Mesothelial cell of epicardium (in vitro differentiated cells): ENCODE data around the gene ATG4D. TPM values are rescaled to one million over a fixed set of nuclear protein-coding genes. Genes with fewer than 3 reads are reported as not detected.

Experiments
- DNase-seq, 2 experiments: peaks; one replicate each; pipeline ENCODE4 v3.0.0; 2021; ENCODE audit warnings: low spot score in 2 of 2; ENCODE audit not compliant: unreplicated experiment in 2 of 2
- H3K27ac Mint-ChIP-seq: 2 replicates; pipeline ENCODE4 v1.8.0; 2021; ENCODE audit warnings: mixed read lengths
- H3K27me3 Mint-ChIP-seq: 2 replicates; pipeline ENCODE4 v1.8.0; 2021; ENCODE audit warnings: low read depth, mixed read lengths
- H3K36me3 Mint-ChIP-seq: 2 replicates; pipeline ENCODE4 v1.8.0; 2021; ENCODE audit warnings: mixed read lengths
- H3K4me1 Mint-ChIP-seq: 2 replicates; pipeline ENCODE4 v1.8.0; 2021; ENCODE audit warnings: mixed read lengths
- H3K4me3 Mint-ChIP-seq: 2 replicates; pipeline ENCODE4 v1.8.0; 2021; ENCODE audit warnings: mild to moderate bottlenecking, moderate library complexity, mixed read lengths
- H3K9me3 Mint-ChIP-seq: 2 replicates; pipeline ENCODE4 v1.8.0; 2021; ENCODE audit warnings: mixed read lengths
- total RNA-seq: library from RNA; stranded (reverse); gene quantifications from 3 replicates; pipeline ENCODE4 v1.2.1, GENCODE V29; 2021
- TF ChIP-seq, protein P1 (sequence below): fragments of 200-600 bp; sonication (generic); IDR thresholded peaks from one replicate; pipeline ENCODE4 v1.5.0; 2021; ENCODE audit warnings: antibody characterized with exemption; ENCODE audit not compliant: unreplicated experiment

Gene ATG4D
- total RNA-seq, 1 donor from 2014 or later, result 37.3 TPM

DNA sequence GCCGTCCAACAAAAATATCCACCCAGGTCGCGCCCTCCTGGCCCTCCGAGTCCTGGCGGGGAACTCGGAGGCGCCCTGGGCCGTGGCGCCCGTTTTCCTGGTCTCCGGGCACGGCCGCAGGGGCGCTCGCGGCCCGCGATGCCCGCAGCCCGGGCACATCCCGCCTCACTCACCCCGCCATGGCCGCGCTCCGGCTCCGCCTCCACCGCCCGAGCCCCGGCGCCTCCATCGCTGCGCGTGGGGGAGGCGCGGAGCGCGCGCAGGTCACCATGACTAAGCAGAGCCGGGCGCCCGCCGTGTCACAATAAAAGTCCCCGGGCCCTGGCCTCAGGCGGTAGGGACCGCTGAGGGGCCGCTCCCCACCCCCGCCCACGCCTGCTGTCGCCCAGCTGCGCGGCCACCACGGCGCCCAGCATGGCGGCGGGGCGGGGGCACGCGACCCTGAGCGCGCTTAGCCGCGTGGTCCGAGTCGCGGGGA is 41.1 kb upstream of the ATG4D start:
- TF ChIP-seq, protein P1, sequence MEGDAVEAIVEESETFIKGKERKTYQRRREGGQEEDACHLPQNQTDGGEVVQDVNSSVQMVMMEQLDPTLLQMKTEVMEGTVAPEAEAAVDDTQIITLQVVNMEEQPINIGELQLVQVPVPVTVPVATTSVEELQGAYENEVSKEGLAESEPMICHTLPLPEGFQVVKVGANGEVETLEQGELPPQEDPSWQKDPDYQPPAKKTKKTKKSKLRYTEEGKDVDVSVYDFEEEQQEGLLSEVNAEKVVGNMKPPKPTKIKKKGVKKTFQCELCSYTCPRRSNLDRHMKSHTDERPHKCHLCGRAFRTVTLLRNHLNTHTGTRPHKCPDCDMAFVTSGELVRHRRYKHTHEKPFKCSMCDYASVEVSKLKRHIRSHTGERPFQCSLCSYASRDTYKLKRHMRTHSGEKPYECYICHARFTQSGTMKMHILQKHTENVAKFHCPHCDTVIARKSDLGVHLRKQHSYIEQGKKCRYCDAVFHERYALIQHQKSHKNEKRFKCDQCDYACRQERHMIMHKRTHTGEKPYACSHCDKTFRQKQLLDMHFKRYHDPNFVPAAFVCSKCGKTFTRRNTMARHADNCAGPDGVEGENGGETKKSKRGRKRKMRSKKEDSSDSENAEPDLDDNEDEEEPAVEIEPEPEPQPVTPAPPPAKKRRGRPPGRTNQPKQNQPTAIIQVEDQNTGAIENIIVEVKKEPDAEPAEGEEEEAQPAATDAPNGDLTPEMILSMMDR, result no peak
- DNase-seq, result peak; percentile 74 to 86
- peak overlapping the region; percentile 90 for H3K27ac Mint-ChIP-seq
- H3K9me3 Mint-ChIP-seq, result no peaks in the 10 kb centered on the region
- H3K27me3 Mint-ChIP-seq, result no peaks in the 10 kb centered on the region
- peak overlapping the region; percentile 81 for H3K4me3 Mint-ChIP-seq
- peaks cover 11% of the 10 kb centered on the region for H3K4me1 Mint-ChIP-seq
- peaks cover 12% of the 10 kb centered on the region for H3K36me3 Mint-ChIP-seq

DNA sequence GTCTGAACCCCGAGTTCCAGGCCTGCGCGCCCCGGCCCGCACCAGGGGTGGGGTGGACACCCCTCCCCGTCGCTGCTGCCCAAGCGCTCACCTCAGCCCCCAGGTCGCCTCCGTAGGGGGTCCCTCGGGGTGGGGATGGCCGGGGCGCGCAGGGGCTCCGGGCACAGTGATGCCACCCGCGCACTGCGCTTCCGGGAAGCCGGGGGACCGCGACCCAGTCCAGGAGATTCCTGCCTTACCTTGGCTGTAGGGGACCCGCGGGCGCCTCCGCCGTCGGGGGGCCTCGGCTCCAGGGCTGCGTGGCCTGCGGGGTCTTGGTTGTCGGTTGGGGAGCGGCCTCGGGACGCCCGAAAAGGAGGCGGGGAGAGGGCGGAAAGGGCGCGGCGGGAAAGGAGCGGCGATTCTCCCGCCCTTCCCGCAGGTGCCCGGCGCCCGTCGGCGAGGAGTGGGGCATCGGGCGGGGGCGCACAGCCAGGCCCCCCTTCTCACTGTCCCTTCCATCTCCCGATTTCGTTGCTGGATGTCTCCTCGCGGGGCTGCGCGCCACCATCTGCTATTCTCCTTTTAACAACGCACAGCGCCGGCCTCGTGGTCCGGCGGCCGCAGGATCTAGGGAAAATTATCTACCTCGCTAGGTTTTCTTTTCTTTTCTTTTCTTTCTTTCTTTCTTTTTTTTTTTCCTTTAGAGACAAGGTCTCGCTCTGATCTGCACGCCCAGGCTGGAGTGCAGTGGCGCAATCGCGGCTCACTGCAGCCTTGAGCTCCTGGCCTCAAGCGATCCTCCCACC is 40.5 kb upstream of the ATG4D start, which contains the start of gene KEAP1:
Gene KEAP1, minus strand, starts transcription at position 355 of the 788 bp plus-strand sequence. CDS start 3,323 bp downstream, outside the sequence.
- Mint-ChIP-seq H3K9me3 (no peaks in the 10 kb centered on the region), H3K36me3 (peaks cover 12% of the 10 kb centered on the region), H3K4me3 (peak within 1 kb of the TSS; percentile 83), H3K4me1 (peaks cover 11% of the 10 kb centered on the region), H3K27ac (peak within 1 kb of the TSS; percentile 90), H3K27me3 (no peaks in the 10 kb centered on the region)
- DNase-seq, result peak in 1 of 2 experiments; percentile 58
- TF ChIP-seq, protein P1, result no peak

DNA sequence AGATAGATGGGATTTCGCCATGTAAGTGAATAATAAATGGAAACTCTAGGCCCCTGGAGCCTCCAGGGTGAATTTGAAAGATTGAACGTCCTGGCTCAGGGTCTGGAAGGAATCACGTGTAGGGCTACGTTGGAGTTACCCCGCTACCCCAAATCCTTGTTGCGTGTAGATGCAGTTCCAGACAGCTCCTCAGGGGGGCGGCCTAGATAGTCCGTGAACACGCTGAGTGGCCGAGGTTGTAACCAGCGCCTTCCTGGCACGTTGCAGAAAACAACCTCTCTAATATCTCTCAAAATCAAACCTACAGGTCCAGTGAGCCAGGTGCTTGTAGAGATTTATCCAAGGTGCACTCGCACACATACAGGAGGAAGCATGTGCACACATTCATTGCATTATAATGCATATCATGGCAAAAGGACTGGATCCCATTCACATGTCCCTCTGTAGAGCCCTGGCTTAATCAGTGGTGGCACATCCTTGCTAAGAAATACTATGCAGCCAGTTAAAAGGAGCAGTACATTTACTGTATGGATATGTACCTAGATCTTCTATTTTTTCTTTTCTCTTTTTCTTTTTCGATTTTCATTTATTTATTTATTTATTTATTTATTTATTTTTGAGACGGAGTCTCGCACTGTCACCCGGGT is 38.0 kb upstream of the ATG4D start:
- Mint-ChIP-seq H3K4me1 (peaks cover 11% of the 10 kb centered on the region), H3K9me3 (no peaks in the 10 kb centered on the region), H3K4me3 (peak overlapping the region; percentile 46), H3K27ac (no peak overlapping the region), H3K27me3 (no peaks in the 10 kb centered on the region), H3K36me3 (no peaks in the 10 kb centered on the region)
- TF ChIP-seq, protein P1, result peak; percentile 75
- peak in 1 of 2 experiments; percentile 74 for DNase-seq

DNA sequence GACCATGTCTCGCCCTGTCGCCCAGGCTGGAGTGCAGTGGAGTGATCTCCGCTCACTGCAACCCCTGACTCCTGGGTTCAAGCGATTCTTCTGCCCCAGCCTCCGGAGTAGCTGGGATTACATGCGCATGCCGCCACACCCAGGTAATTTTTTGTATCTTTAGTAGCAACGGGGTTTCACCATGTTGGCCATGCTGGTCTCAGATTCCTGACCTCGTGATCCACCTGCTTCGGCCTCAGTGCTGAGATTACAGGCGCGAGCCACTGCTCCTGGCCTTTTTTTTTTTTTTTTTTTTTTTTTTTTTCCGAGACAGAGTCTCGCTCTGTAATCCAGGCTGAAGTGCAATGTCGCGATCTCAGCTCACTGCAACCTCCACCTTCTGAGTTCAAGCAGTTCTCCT is 35.7 kb upstream of the ATG4D start:
- no peak for DNase-seq
- H3K9me3 Mint-ChIP-seq, result no peaks in the 10 kb centered on the region
- peaks cover 5% of the 10 kb centered on the region for H3K4me1 Mint-ChIP-seq
- no peak overlapping the region for H3K4me3 Mint-ChIP-seq
- TF ChIP-seq, protein P1, result no peak
- no peak overlapping the region for H3K27ac Mint-ChIP-seq
- H3K36me3 Mint-ChIP-seq, result no peaks in the 10 kb centered on the region
- peaks cover 2% of the 10 kb centered on the region for H3K27me3 Mint-ChIP-seq

DNA sequence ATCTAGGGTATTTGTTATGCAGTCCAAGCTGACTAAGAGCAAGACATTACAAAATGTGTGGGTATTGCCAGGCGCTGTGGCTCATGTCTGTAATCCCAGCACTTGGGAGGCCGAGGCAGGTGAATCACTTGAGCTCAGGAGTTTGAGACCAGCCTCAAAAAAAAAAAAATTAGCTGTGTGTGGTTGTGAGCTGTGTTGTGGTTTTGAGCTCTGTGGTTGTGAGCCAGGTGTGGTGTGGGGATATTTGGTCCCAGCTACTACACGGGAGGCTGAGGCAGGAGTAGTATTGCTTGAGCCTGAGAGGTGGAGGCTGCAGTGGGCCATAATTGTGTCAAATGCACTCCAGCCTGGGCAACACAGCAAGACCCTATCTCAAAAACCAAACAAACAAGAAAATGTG is 35.0 kb upstream of the ATG4D start:
- DNase-seq, result no peak
- no peak overlapping the region for H3K27ac Mint-ChIP-seq
- H3K27me3 Mint-ChIP-seq, result peaks cover 8% of the 10 kb centered on the region
- H3K9me3 Mint-ChIP-seq, result no peaks in the 10 kb centered on the region
- peaks cover 5% of the 10 kb centered on the region for H3K4me1 Mint-ChIP-seq
- H3K4me3 Mint-ChIP-seq, result no peak overlapping the region
- no peaks in the 10 kb centered on the region for H3K36me3 Mint-ChIP-seq
- TF ChIP-seq, protein P1, result no peak
